Peyer's patch (tissue), 4 donors: ENCODE measurements around the gene COL13A1.

Experiments
- CTCF ChIP-seq, 6 experiments: fragments of 450-650 bp in 4 of 6; fragments of 200-600 bp in 2 of 6; sonication (generic) in 1 of 6; IDR thresholded peaks; one replicate each; pipeline ENCODE4 v1.5.1; 2017 to 2019; ENCODE audit warnings: antibody characterized with exemption in 6 of 6, mild to moderate bottlenecking in 3 of 6, moderate library complexity in 1 of 6
- POLR2A ChIP-seq, 2 donors: fragments of 450-650 bp; IDR thresholded peaks; one replicate each; pipeline ENCODE4 v1.5.1; 2017; ENCODE audit warnings: antibody characterized with exemption in 2 of 2, mild to moderate bottlenecking in 2 of 2, moderate library complexity in 2 of 2

- TF ChIP-seq CTCF (IDR thresholded peaks at IDR 0.05) (no peak), POLR2A (IDR thresholded peaks at IDR 0.05) (no peak)
These were observed 153.6 kb downstream of the COL13A1 start for GRCh38 chr10:69955211-69955805.
